GM18526 (cell line): ENCODE data around the gene ZFC3H1.

ENCODE experiments used
- POLR2A ChIP-seq: IDR thresholded peaks from 3 replicates; pipeline ENCODE4 v1.6.1; 2011; ENCODE audit not compliant: insufficient read length; ENCODE audit errors: extremely low read depth

The ZFC3H1 gene

GRCh38 chr12:71607494-71608330 lies 55.9 kb downstream of the ZFC3H1 start:
- TF ChIP-seq POLR2A: no peak

- TF ChIP-seq POLR2A: no peak
These were observed 58.6 kb downstream of the ZFC3H1 start for GRCh38 chr12:71605039-71605438.

- no peak for TF ChIP-seq POLR2A
These were observed 60.7 kb downstream of the ZFC3H1 start for GRCh38 chr12:71602761-71603577.

GRCh38 chr12:71601546-71601945 lies 62.1 kb downstream of the ZFC3H1 start:
- no peak for TF ChIP-seq POLR2A

GRCh38 chr12:71599210-71599609 lies 64.4 kb downstream of the ZFC3H1 start:
- TF ChIP-seq POLR2A: no peak

GRCh38 chr12:71594214-71594948 lies 69.3 kb downstream of the ZFC3H1 start:
- no peak for TF ChIP-seq POLR2A

GRCh38 chr12:71592841-71593240 lies 70.8 kb downstream of the ZFC3H1 start:
- TF ChIP-seq POLR2A: no peak

- no peak for TF ChIP-seq POLR2A
These were observed 72.0 kb downstream of the ZFC3H1 start for GRCh38 chr12:71591601-71592000.

- no peak for TF ChIP-seq POLR2A
These were observed 74.2 kb downstream of the ZFC3H1 start for GRCh38 chr12:71589478-71589881.

- TF ChIP-seq POLR2A: no peak
These were observed 76.6 kb downstream of the ZFC3H1 start for GRCh38 chr12:71587012-71587411.

GRCh38 chr12:71585218-71585617 lies 78.4 kb downstream of the ZFC3H1 start:
- no peak for TF ChIP-seq POLR2A

- no peak for TF ChIP-seq POLR2A
These were observed 79.3 kb downstream of the ZFC3H1 start for GRCh38 chr12:71584356-71584755.

GRCh38 chr12:71582925-71583324 lies 80.7 kb downstream of the ZFC3H1 start:
- TF ChIP-seq POLR2A: no peak

- TF ChIP-seq POLR2A: no peak
These were observed 82.4 kb downstream of the ZFC3H1 start for GRCh38 chr12:71581206-71581605.

- no peak for TF ChIP-seq POLR2A
These were observed 84.9 kb downstream of the ZFC3H1 start for GRCh38 chr12:71578694-71579258.
